Measurements from ENCODE around the gene TDRD6.

DNA sequence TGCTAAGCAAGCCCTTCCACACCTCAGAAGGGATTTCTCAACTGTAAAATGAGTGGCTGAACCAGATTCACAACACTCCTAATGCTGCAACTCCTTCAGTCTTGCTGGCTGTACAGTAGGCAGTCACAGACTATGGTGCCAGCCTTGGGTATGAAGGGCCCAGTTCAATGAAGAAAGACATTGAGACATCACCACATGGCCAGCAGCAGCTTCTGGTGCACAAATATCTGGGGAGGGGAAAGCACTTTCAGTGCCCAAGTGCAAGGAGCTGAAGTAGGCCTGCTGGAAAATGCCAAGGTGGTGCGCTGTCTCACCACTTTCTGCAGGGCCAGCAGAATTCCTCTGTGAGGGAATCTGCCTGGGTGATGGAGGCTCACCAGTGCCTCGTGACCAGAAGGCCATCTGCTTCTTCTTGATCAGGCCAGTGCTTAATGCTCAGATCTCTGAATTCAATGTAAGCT, 45.7 kb downstream of the TDRD6 start:
- TF ChIP-seq CEBPB (IDR thresholded peaks at IDR 0.05; ENCODE audit: low read depth) = no peak
- TF ChIP-seq, protein P1, sequence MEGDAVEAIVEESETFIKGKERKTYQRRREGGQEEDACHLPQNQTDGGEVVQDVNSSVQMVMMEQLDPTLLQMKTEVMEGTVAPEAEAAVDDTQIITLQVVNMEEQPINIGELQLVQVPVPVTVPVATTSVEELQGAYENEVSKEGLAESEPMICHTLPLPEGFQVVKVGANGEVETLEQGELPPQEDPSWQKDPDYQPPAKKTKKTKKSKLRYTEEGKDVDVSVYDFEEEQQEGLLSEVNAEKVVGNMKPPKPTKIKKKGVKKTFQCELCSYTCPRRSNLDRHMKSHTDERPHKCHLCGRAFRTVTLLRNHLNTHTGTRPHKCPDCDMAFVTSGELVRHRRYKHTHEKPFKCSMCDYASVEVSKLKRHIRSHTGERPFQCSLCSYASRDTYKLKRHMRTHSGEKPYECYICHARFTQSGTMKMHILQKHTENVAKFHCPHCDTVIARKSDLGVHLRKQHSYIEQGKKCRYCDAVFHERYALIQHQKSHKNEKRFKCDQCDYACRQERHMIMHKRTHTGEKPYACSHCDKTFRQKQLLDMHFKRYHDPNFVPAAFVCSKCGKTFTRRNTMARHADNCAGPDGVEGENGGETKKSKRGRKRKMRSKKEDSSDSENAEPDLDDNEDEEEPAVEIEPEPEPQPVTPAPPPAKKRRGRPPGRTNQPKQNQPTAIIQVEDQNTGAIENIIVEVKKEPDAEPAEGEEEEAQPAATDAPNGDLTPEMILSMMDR (IDR thresholded peaks at IDR 0.05 in 2 of 3, conservative IDR thresholded peaks at IDR 0.05 in 1 of 3; ENCODE audit: borderline replicate concordance in 1 of 3, insufficient read depth in 1 of 3, low read depth in 2 of 3, low read length in 2 of 3) = no peak
- TF ChIP-seq POLR2AphosphoS5 (IDR thresholded peaks at IDR 0.05; ENCODE audit: low read depth, low read length) = no peak
- TF ChIP-seq EZH2 (IDR thresholded peaks at IDR 0.05) = no peak
- TF ChIP-seq EZH2phosphoT487 (IDR thresholded peaks at IDR 0.05; ENCODE audit: borderline replicate concordance) = no peak
- no peak for TF ChIP-seq JUND (IDR thresholded peaks at IDR 0.05)
- no peak for TF ChIP-seq YY1 (IDR thresholded peaks at IDR 0.05; ENCODE audit: extremely low read depth, insufficient replicate concordance, low read depth, low read length)
- TF ChIP-seq EGR1 (IDR thresholded peaks at IDR 0.05; ENCODE audit: low read depth) = no peak
- TF ChIP-seq, protein P2, sequence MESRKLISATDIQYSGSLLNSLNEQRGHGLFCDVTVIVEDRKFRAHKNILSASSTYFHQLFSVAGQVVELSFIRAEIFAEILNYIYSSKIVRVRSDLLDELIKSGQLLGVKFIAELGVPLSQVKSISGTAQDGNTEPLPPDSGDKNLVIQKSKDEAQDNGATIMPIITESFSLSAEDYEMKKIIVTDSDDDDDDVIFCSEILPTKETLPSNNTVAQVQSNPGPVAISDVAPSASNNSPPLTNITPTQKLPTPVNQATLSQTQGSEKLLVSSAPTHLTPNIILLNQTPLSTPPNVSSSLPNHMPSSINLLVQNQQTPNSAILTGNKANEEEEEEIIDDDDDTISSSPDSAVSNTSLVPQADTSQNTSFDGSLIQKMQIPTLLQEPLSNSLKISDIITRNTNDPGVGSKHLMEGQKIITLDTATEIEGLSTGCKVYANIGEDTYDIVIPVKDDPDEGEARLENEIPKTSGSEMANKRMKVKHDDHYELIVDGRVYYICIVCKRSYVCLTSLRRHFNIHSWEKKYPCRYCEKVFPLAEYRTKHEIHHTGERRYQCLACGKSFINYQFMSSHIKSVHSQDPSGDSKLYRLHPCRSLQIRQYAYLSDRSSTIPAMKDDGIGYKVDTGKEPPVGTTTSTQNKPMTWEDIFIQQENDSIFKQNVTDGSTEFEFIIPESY (IDR thresholded peaks at IDR 0.05; ENCODE audit: extremely low read depth, insufficient replicate concordance, low read length) = no peak
- TF ChIP-seq SRF (IDR thresholded peaks at IDR 0.05; ENCODE audit: low read depth) = no peak
- no peak for TF ChIP-seq SIN3A (IDR thresholded peaks at IDR 0.05; ENCODE audit: low read depth)
- TF ChIP-seq, protein P3, sequence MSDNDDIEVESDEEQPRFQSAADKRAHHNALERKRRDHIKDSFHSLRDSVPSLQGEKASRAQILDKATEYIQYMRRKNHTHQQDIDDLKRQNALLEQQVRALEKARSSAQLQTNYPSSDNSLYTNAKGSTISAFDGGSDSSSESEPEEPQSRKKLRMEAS (IDR thresholded peaks at IDR 0.05) = no peak
